ENCODE results near the gene OAS2. TPM values are rescaled to one million over a fixed set of nuclear protein-coding genes. Genes with fewer than 3 reads are reported as not detected.

OAS2 gene
- polyA plus RNA-seq, 2 of the 4 experiments (the other 2 are of a cell fraction): 0.05 to 0.19 TPM

- no peak for FAIRE-seq
- Histone ChIP-seq H3K4me3 (no peak overlapping the region), H3K9me3 (peaks cover 2% of the 10 kb centered on the region), H3K27ac (no peak overlapping the region), H3K4me1 (0 out of 3 replicates have a peak, but pooled peaks cover 3% of the 10 kb centered on the region), H3K4me2 (no peak overlapping the region)
- TF ChIP-seq NR3C1 (IDR thresholded peaks at IDR 0.05): no peak
- no peak for ATAC-seq
- CTCF ChIA-PET: interaction anchor here (1.2 to 1.8 kb wide), 3 partner anchors 14 to 101 kb away, joined by 4 to 6 read pairs (median 4); no protein-coding TSS in a partner anchor
- WGBS (ENCODE audit: missing lambda C conversion rate): 33% methylated on average over 7 of the region's 7 CpGs
- DNase-seq (ENCODE audit: low read depth in 1 of 2, low spot score in 1 of 2): no peak
- POLR2A ChIA-PET: no interaction called here
Measured at GRCh38 chr12:112997506-112997905, 19.2 kb downstream of the OAS2 start.

- Histone ChIP-seq H3K4me3 (no peak overlapping the region), H3K4me2 (no peak overlapping the region), H3K4me1 (0 out of 3 replicates have a peak, but pooled peaks cover 3% of the 10 kb centered on the region), H3K27ac (no peak overlapping the region), H3K9me3 (no peaks in the 10 kb centered on the region)
- 36% methylated on average over 12 of the region's 12 CpGs for WGBS (ENCODE audit: missing lambda C conversion rate)
- TF ChIP-seq CBX2 (IDR thresholded peaks at IDR 0.05; ENCODE audit: borderline replicate concordance, low read depth) (no peak), CEBPB (IDR thresholded peaks at IDR 0.05) (no peak), MAFK (IDR thresholded peaks at IDR 0.05; ENCODE audit: partially characterized antibody) (no peak), JUN (IDR thresholded peaks at IDR 0.05) (no peak), CHD2 (IDR thresholded peaks at IDR 0.05; ENCODE audit: low read length, partially characterized antibody) (no peak), KDM5A (IDR thresholded peaks at IDR 0.05) (no peak), ZSCAN20 (CRISPR knock-in tag; IDR thresholded peaks at IDR 0.05) (no peak), HDAC2 (IDR thresholded peaks at IDR 0.05) (no peak)
- ChIA-PET POLR2A (no interaction called here), CTCF (no interaction called here)
- no peak for DNase-seq (ENCODE audit: low read depth in 1 of 2, low spot score in 1 of 2)
- FAIRE-seq: no peak
- ATAC-seq: no peak
Measured at GRCh38 chr12:112998987-112999767, 20.9 kb downstream of the OAS2 start.

GRCh38 chr12:113000433-113000832 is 22.1 kb downstream of the OAS2 start:
- ATAC-seq: no peak
- Histone ChIP-seq H3K4me3 (no peak overlapping the region), H3K4me2 (no peak overlapping the region), H3K27ac (no peak overlapping the region), H3K9me3 (no peaks in the 10 kb centered on the region), H3K4me1 (0 out of 3 replicates have a peak, but pooled peaks cover 3% of the 10 kb centered on the region)
- CTCF ChIA-PET: no interaction called here
- 61% methylated on average over 6 of the region's 6 CpGs for WGBS (ENCODE audit: missing lambda C conversion rate)
- no peak for TF ChIP-seq ZFP36 (IDR thresholded peaks at IDR 0.05; ENCODE audit: borderline replicate concordance, partially characterized antibody)
- TF ChIP-seq USF2 (IDR thresholded peaks at IDR 0.05): no peak
- TF ChIP-seq PBX3 (IDR thresholded peaks at IDR 0.05): no peak
- DNase-seq (ENCODE audit: low read depth in 1 of 2, low spot score in 1 of 2): no peak
- POLR2A ChIA-PET: no interaction called here
- FAIRE-seq: no peak

GRCh38 chr12:113002155-113002554 is 23.8 kb downstream of the OAS2 start:
- Histone ChIP-seq H3K27ac (no peak overlapping the region), H3K4me3 (no peak overlapping the region), H3K4me2 (no peak overlapping the region), H3K4me1 (peaks cover 7% of the 10 kb centered on the region; the same call in 1 of the 3 replicates), H3K9me3 (no peaks in the 10 kb centered on the region)
- CTCF ChIA-PET: interaction anchor here (0.6 to 2.3 kb wide), 2 partner anchors 9 to 38 kb away, joined by 3 to 9 read pairs; no protein-coding TSS in a partner anchor
- FAIRE-seq (no peak), ATAC-seq (peak; percentile 68 to 76; a peak in 5 of 6 replicates), DNase-seq (ENCODE audit: low read depth in 1 of 2, low spot score in 1 of 2) (peak; percentile 28 to 53)
- WGBS (ENCODE audit: missing lambda C conversion rate): 33% methylated on average over 4 of the region's 4 CpGs
- TF ChIP-seq USF2 (IDR thresholded peaks at IDR 0.05) (peak; percentile 16; the same call in 1 of the 2 replicates), HDAC2 (IDR thresholded peaks at IDR 0.05) (no peak)
- POLR2A ChIA-PET: no interaction called here

- ChIA-PET POLR2A (no interaction called here), CTCF (interaction anchor here (0.8 to 2.3 kb wide), 2 partner anchors 10 to 13 kb away, joined by 3 to 9 read pairs; no protein-coding TSS in a partner anchor)
- Histone ChIP-seq H3K4me1 (peaks cover 10% of the 10 kb centered on the region; the same call in 1 of the 3 replicates), H3K9me3 (no peaks in the 10 kb centered on the region), H3K4me2 (no peak overlapping the region), H3K27ac (no peak overlapping the region), H3K4me3 (no peak overlapping the region)
- ATAC-seq (no peak), DNase-seq (ENCODE audit: low read depth in 1 of 2, low spot score in 1 of 2) (no peak), FAIRE-seq (no peak)
- WGBS (ENCODE audit: missing lambda C conversion rate): 72% methylated on average over 5 of the region's 5 CpGs
- TF ChIP-seq EHMT2 (IDR thresholded peaks at IDR 0.05; ENCODE audit: low read depth): no peak
- TF ChIP-seq NR3C1 (IDR thresholded peaks at IDR 0.05): no peak
Measured at GRCh38 chr12:113002676-113003075, 24.4 kb downstream of the OAS2 start.

Measured in A549 (cell line).